ENCODE results near the gene RIBC2.

GRCh38 chr22:45455212-45455611 is 41.7 kb downstream of the RIBC2 start:
- TF ChIP-seq CTCF (IDR thresholded peaks at IDR 0.05), result no peak
- no peak for TF ChIP-seq POLR2AphosphoS5 (IDR thresholded peaks at IDR 0.05; ENCODE audit: low read depth, low read length)
- TF ChIP-seq REST (IDR thresholded peaks at IDR 0.05; ENCODE audit: insufficient read depth in 1 of 2, low read depth in 2 of 2, low read length in 1 of 2), result no peak
- no peak for TF ChIP-seq SIN3A (IDR thresholded peaks at IDR 0.05; ENCODE audit: borderline replicate concordance, insufficient read depth, low read depth, low read length)
- TF ChIP-seq TCF7L2 (IDR thresholded peaks at IDR 0.05; ENCODE audit: low read depth, low read length), result no peak

Data from Panc1 (cell line).